ENCODE data around the gene KAZALD1. TPM values are rescaled to one million over a fixed set of nuclear protein-coding genes. Genes with fewer than 3 reads are reported as not detected.

KAZALD1 gene
- total RNA-seq, 4 donors from 2014 or later: 1.0 to 4.0 (median 2.6) TPM

DNA sequence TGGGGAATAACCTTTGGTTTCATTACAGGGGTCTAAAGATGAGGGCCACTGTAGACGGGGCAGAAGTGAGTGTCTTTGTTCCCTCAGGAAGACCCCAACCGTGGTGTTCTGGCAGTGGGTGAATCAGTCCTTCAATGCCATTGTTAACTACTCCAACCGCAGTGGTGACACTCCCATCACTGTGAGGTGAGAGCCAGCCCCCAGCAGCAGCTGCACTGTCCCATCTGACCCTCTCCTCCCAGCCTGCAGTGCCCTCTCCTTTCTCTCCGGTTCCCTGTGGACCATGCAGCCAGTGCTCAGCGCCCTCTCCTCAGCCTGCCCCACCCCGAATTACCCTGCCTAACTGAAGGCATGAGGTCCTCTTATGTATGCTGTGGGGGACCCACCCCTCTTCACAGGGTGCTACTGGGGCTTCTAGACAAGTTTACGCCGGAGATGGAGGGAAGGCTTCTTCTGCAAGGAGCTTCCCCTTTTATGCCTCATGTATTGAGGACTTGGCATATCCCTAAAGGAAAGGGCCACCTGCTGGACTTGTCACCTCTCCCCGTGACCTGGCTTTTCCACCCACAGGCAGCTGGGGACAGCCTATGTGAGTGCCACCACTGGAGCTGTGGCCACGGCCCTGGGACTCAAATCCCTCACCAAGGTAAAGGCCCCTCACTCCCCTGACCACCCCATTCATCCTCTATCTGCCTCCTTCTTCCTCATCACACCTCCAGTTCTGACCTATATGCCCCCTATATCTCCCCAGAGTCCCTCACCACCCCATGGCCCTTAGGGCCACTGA is 25.7 kb upstream of the KAZALD1 start:
- 78% methylated on average over 10 of the region's 10 CpGs for WGBS
- no peak overlapping the region for H3K27ac ChIP-seq (replicated peaks in 1 of 4)
- intact Hi-C loops (cut with DNase I): no loop called here
- peaks cover 31 to 61% (median 56%) of the 10 kb centered on the region in 4 donors for H3K36me3 ChIP-seq
- no peak overlapping the region for H3K4me3 ChIP-seq
- TF ChIP-seq POLR2AphosphoS5 (IDR thresholded peaks at IDR 0.05) (no peak), POLR2A (IDR thresholded peaks at IDR 0.05; ENCODE audit: low read depth) (no peak), EP300 (IDR thresholded peaks at IDR 0.05) (no peak)
- TF ChIP-seq, protein P1, sequence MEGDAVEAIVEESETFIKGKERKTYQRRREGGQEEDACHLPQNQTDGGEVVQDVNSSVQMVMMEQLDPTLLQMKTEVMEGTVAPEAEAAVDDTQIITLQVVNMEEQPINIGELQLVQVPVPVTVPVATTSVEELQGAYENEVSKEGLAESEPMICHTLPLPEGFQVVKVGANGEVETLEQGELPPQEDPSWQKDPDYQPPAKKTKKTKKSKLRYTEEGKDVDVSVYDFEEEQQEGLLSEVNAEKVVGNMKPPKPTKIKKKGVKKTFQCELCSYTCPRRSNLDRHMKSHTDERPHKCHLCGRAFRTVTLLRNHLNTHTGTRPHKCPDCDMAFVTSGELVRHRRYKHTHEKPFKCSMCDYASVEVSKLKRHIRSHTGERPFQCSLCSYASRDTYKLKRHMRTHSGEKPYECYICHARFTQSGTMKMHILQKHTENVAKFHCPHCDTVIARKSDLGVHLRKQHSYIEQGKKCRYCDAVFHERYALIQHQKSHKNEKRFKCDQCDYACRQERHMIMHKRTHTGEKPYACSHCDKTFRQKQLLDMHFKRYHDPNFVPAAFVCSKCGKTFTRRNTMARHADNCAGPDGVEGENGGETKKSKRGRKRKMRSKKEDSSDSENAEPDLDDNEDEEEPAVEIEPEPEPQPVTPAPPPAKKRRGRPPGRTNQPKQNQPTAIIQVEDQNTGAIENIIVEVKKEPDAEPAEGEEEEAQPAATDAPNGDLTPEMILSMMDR (IDR thresholded peaks at IDR 0.05): no peak
- DNase-seq (ENCODE audit: extremely low spot score): no peak
- H3K9me3 ChIP-seq: no peaks in the 10 kb centered on the region
- H3K4me1 ChIP-seq: peaks cover 15 to 29% (median 24%) of the 10 kb centered on the region in 4 donors
- no peaks in the 10 kb centered on the region for H3K27me3 ChIP-seq

GRCh38 chr10:101036726-101037125 is 25.1 kb upstream of the KAZALD1 start:
- peaks cover 31 to 61% (median 56%) of the 10 kb centered on the region in 4 donors for H3K36me3 ChIP-seq
- H3K27ac ChIP-seq (replicated peaks in 1 of 4): no peak overlapping the region
- intact Hi-C loops (cut with DNase I): no loop called here
- H3K4me1 ChIP-seq: peaks cover 15 to 30% (median 29%) of the 10 kb centered on the region in 4 donors
- no peak for DNase-seq (ENCODE audit: extremely low spot score)
- no peaks in the 10 kb centered on the region for H3K9me3 ChIP-seq
- WGBS: 74% methylated on average over 4 of the region's 7 CpGs
- no peaks in the 10 kb centered on the region for H3K27me3 ChIP-seq
- H3K4me3 ChIP-seq: no peak overlapping the region
- TF ChIP-seq POLR2A (IDR thresholded peaks at IDR 0.05; ENCODE audit: low read depth) (no peak), EP300 (IDR thresholded peaks at IDR 0.05) (no peak), POLR2AphosphoS5 (IDR thresholded peaks at IDR 0.05) (no peak)
- TF ChIP-seq, protein P1 (IDR thresholded peaks at IDR 0.05): no peak

GRCh38 chr10:101038484-101038883 is 23.3 kb upstream of the KAZALD1 start:
- Histone ChIP-seq H3K4me3 (no peak overlapping the region), H3K36me3 (peaks cover 31 to 61% (median 56%) of the 10 kb centered on the region in 4 donors), H3K27me3 (no peaks in the 10 kb centered on the region), H3K27ac (replicated peaks in 1 of 4) (no peak overlapping the region), H3K9me3 (no peaks in the 10 kb centered on the region), H3K4me1 (peaks cover 16 to 35% (median 32%) of the 10 kb centered on the region in 4 donors)
- 61% methylated on average over 4 of the region's 5 CpGs for WGBS
- TF ChIP-seq POLR2A (IDR thresholded peaks at IDR 0.05; ENCODE audit: low read depth) (no peak), POLR2AphosphoS5 (IDR thresholded peaks at IDR 0.05) (no peak), EP300 (IDR thresholded peaks at IDR 0.05) (no peak)
- TF ChIP-seq, protein P1 (IDR thresholded peaks at IDR 0.05): no peak
- DNase-seq (ENCODE audit: extremely low spot score): no peak
- intact Hi-C loops (cut with DNase I): no loop called here

DNA sequence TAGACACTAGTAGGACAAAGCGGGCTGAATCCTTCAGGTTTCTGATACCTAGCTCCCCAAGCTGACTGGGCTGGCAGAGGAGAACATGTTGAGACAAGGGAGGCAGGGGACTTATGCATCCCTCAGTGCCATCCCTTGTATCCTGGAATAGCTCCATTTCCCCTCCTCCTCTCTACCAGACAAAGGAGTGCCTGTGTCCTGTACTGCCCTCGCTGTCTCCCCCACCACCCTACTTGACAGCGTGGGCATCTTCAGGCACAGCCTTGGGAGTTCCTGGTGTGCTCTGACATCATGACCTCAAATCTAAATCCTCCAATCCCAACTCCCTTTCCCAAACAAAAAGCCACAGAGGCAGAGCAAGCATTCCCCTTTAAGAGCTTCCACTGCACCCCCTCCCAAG is 21.7 kb upstream of the KAZALD1 start:
- TF ChIP-seq EP300 (IDR thresholded peaks at IDR 0.05) (no peak), POLR2A (IDR thresholded peaks at IDR 0.05; ENCODE audit: low read depth) (no peak), POLR2AphosphoS5 (IDR thresholded peaks at IDR 0.05) (no peak)
- TF ChIP-seq, protein P1 (IDR thresholded peaks at IDR 0.05): no peak
- peaks cover 31 to 54% (median 49%) of the 10 kb centered on the region in 4 donors for H3K36me3 ChIP-seq
- 91% methylated on average over 3 of the region's 3 CpGs for WGBS
- H3K9me3 ChIP-seq: no peaks in the 10 kb centered on the region
- H3K4me3 ChIP-seq: no peak overlapping the region
- no peaks in the 10 kb centered on the region for H3K27me3 ChIP-seq
- H3K4me1 ChIP-seq: peaks cover 12 to 30% (median 27%) of the 10 kb centered on the region in 4 donors
- no peak overlapping the region for H3K27ac ChIP-seq (replicated peaks in 1 of 4)
- intact Hi-C loops (cut with DNase I): no loop called here
- no peak for DNase-seq (ENCODE audit: extremely low spot score)
